Esophagus squamous epithelium (tissue), 5 donors: ENCODE measurements around the gene HRK. TPM values are rescaled to one million over a fixed set of nuclear protein-coding genes. Genes with fewer than 3 reads are reported as not detected.
A peak's percentile ranks its signal among the peaks of the same experiment; 100 is the strongest.

ENCODE experiments used
- DNase-seq: peaks from one replicate; lab custom pipeline; 2025; lab: John Stamatoyannopoulos, UW
- H3K27ac ChIP-seq, 4 donors: fragments of 200-600 bp; sonication (generic); one replicate each; pipeline ENCODE4 v1.5.1; 2016 to 2019; ENCODE audit warnings: mild to moderate bottlenecking in 1 of 4
- H3K27me3 ChIP-seq, 4 donors: fragments of 200-600 bp; sonication (generic); 1 replicate in 3 of 4; 2 replicates in 1 of 4; pipeline versions ENCODE4 v1.5.1 to v1.6.0; 2017 to 2021; ENCODE audit warnings: antibody characterized with exemption in 1 of 4
- H3K36me3 ChIP-seq, 3 donors: fragments of 200-600 bp; sonication (generic); one replicate each; pipeline ENCODE4 v1.5.1; 2016 to 2019
- H3K4me1 ChIP-seq, 3 donors: fragments of 200-600 bp; sonication (generic); one replicate each; pipeline ENCODE4 v1.5.1; 2017 to 2019
- H3K4me3 ChIP-seq, 4 donors: fragments of 200-600 bp; sonication (generic); 1 replicate in 3 of 4; 2 replicates in 1 of 4; pipeline ENCODE4 v1.5.1; 2016 to 2019; ENCODE audit warnings: mild to moderate bottlenecking in 2 of 4, moderate library complexity in 1 of 4
- H3K9me3 ChIP-seq, 3 donors: fragments of 200-600 bp; sonication (generic); one replicate each; pipeline ENCODE4 v1.5.1; 2016 to 2019
- POLR2A ChIP-seq, 4 donors: fragments of 450-650 bp; IDR thresholded peaks; one replicate each; pipeline ENCODE4 v1.6.1; 2017; ENCODE audit warnings: antibody characterized with exemption in 4 of 4, mild to moderate bottlenecking in 4 of 4, moderate library complexity in 3 of 4
- WGBS, 2 donors: methylation state at CpG; one replicate each; pipeline ENCODE4 v1.1.5; 2018; 5-methylcytosine and 5-hydroxymethylcytosine counted together
- intact Hi-C: fragments of 100-400 bp; cut with DNase I; formaldehyde crosslinking; loops from one replicate; pipeline ENCODE4 v1.15.0; 2022
- total RNA-seq, 4 donors: library from RNA; depleted of rRNA; stranded (reverse); fragments of >200 nt; gene quantifications; one replicate each; pipeline ENCODE4 v1.1.0, GENCODE V29; 2016
- TF ChIP-seq, protein P1 (sequence below), 6 experiments: fragments of 450-650 bp in 4 of 6; fragments of 200-600 bp in 2 of 6; sonication (generic) in 2 of 6; IDR thresholded peaks; one replicate each; pipeline ENCODE4 v1.5.1; 2016 to 2019; ENCODE audit warnings: antibody characterized with exemption in 6 of 6, mild to moderate bottlenecking in 4 of 6, moderate library complexity in 4 of 6
- donor health status: DM: yes; HTN: yes; CAD: no.

HRK gene
- total RNA-seq, 4 donors from 2014 or later, result 0.19 to 1.00 (median 0.25) TPM

DNA sequence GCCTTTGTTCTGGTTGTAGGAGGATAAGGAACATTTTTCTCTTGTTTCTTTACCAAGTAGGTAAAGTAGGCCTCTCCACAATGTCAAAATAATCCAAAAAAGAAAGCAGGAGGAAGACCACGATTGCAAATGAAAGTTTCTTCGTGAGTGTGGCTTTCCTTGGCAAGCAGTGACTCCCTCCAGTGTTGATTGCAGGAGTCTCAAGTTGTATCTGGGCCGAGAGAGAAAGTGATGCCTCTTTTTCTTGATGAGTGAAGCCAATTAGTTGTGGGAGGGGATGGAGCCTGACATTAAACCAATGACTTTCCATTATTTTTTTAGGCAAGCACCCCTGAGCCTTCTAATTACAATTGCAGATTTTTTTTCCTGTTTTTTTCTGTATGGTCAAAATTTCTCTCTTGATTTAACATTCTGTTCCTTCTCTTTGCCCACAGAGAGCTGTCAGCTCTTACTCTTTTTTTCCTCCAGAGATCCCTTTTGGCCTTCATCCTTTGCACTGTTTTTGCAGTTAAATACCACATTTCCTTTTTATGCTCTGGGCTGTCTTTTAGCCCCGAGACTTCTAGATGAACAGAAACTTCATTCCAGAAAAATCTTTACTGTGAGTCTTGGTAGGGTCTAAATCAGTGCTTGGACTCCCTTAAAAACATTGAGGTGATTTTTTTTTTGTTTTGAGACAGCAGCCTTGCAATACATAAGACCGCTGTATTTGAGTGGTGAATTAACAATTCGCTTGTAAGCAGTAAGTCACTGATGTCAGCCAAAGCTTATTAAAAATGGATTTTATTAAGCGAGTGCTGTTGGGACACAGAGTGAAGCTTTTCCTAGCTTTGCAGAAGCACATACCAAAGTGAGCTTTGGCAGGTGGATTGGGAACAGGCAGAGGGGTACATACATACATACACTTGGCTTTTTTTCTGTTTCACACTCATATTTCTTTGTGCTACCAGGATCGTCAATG lies 45.3 kb upstream of the HRK start:
- peak overlapping the region in 2 of 4 donors; percentile 22 to 49 for H3K27ac ChIP-seq
- WGBS, 2 donors, result 68 to 74% methylated on average over 8 of the region's 8 CpGs

GRCh38 chr12:116924558-116925453 lies 43.6 kb upstream of the HRK start:
- Histone ChIP-seq H3K9me3 (no peaks in the 10 kb centered on the region), H3K36me3 (peaks cover 0 to 25% (median 0%) of the 10 kb centered on the region in 3 donors), H3K27me3 (no peaks in the 10 kb centered on the region), H3K27ac (no peak overlapping the region), H3K4me3 (no peak overlapping the region), H3K4me1 (peaks cover 0 to 36% (median 5%) of the 10 kb centered on the region in 3 donors)
- intact Hi-C loops, result no loop called here
- DNase-seq, result no peak
- WGBS, 2 donors, result 52 to 71% methylated on average over 5 of the region's 5 CpGs
- TF ChIP-seq POLR2A (IDR thresholded peaks at IDR 0.05), result no peak
- TF ChIP-seq, protein P1, sequence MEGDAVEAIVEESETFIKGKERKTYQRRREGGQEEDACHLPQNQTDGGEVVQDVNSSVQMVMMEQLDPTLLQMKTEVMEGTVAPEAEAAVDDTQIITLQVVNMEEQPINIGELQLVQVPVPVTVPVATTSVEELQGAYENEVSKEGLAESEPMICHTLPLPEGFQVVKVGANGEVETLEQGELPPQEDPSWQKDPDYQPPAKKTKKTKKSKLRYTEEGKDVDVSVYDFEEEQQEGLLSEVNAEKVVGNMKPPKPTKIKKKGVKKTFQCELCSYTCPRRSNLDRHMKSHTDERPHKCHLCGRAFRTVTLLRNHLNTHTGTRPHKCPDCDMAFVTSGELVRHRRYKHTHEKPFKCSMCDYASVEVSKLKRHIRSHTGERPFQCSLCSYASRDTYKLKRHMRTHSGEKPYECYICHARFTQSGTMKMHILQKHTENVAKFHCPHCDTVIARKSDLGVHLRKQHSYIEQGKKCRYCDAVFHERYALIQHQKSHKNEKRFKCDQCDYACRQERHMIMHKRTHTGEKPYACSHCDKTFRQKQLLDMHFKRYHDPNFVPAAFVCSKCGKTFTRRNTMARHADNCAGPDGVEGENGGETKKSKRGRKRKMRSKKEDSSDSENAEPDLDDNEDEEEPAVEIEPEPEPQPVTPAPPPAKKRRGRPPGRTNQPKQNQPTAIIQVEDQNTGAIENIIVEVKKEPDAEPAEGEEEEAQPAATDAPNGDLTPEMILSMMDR (IDR thresholded peaks at IDR 0.05), result no peak

More for the DNA sequence above, 45.3 kb upstream of the HRK start:
- Histone ChIP-seq H3K4me3 (no peak overlapping the region), H3K4me1 (peaks cover 0 to 29% (median 5%) of the 10 kb centered on the region in 3 donors), H3K9me3 (no peaks in the 10 kb centered on the region), H3K36me3 (peaks cover 0 to 27% (median 0%) of the 10 kb centered on the region in 3 donors), H3K27me3 (no peaks in the 10 kb centered on the region)
- intact Hi-C loops, result no loop called here
- no peak for TF ChIP-seq POLR2A (IDR thresholded peaks at IDR 0.05)
- TF ChIP-seq, protein P1 (IDR thresholded peaks at IDR 0.05), result no peak
- no peak for DNase-seq

DNA sequence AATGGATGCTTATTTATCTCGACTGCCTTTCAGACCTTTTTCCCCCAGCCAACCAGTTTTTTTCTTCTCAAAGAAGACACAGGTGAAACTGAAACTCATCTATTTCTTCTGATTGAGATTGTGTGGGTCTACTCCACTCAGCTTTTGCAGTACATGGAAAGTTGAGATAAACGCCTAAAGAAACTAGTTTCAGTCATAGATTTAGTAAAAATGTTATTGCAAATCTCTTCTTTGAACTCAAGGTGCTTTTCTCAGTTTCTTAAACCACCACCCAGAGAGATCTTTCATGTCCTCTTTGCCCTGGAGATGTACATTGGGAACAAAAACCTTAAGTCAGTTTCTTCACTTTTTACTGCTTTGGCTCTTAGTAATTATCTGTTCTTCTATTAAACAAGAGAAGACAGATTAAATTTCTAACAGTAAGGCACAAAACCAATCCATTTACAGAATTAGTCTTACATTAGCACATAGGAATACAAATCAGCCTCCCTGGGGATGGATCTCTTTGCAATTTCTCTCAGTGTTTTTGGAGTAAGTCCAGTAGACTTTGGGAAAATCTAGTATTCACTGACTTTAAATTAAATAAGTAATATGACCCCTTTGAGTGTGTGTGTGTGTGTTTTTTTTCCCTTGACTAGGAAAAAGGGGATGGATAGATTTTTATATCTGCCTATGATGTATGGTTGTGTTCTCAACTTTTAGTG lies 41.1 kb upstream of the HRK start:
- peaks cover 0 to under 1% (median 0%) of the 10 kb centered on the region in 3 donors for H3K36me3 ChIP-seq
- no peak overlapping the region for H3K4me3 ChIP-seq
- peaks cover 4 to 50% (median 5%) of the 10 kb centered on the region in 3 donors for H3K4me1 ChIP-seq
- H3K9me3 ChIP-seq, result no peaks in the 10 kb centered on the region
- intact Hi-C loops, result no loop called here
- WGBS, 2 donors, result 67 to 77% methylated on average over 2 of the region's 2 CpGs
- no peak for TF ChIP-seq POLR2A (IDR thresholded peaks at IDR 0.05)
- TF ChIP-seq, protein P1 (IDR thresholded peaks at IDR 0.05), result no peak
- H3K27ac ChIP-seq, result no peak overlapping the region
- H3K27me3 ChIP-seq, result no peaks in the 10 kb centered on the region
- no peak for DNase-seq

DNA sequence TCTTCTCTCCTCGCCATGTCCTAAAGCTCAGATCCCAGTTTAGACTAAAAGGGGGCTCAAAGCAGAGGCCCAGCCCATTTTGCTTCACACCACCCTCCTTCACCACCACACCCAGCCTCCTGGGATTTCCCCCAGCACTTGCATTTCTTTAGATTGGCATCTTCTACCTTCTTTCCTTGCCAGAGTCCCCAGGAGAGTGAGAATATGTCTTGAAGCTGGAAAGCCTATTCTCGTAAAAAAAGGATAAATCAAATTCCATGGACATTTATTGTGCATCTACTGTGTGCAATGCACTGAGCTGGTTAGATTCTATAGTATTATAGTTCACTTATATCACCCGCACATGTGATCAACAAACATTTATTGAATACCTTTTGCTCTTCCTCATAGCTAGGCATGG lies 39.7 kb upstream of the HRK start:
- TF ChIP-seq, protein P1 (IDR thresholded peaks at IDR 0.05), result no peak
- no peak for TF ChIP-seq POLR2A (IDR thresholded peaks at IDR 0.05)
- no peak for DNase-seq
- H3K27me3 ChIP-seq, result no peaks in the 10 kb centered on the region
- H3K4me1 ChIP-seq, result peaks cover 4 to 53% (median 4%) of the 10 kb centered on the region in 3 donors
- no peak overlapping the region for H3K4me3 ChIP-seq
- no peaks in the 10 kb centered on the region for H3K9me3 ChIP-seq
- no peak overlapping the region for H3K27ac ChIP-seq
- intact Hi-C loops, result no loop called here
- 85 to 86% methylated on average over 3 of the region's 3 CpGs for WGBS, 2 donors
- no peaks in the 10 kb centered on the region for H3K36me3 ChIP-seq
